ENCODE results near the gene B9D1.

DNA sequence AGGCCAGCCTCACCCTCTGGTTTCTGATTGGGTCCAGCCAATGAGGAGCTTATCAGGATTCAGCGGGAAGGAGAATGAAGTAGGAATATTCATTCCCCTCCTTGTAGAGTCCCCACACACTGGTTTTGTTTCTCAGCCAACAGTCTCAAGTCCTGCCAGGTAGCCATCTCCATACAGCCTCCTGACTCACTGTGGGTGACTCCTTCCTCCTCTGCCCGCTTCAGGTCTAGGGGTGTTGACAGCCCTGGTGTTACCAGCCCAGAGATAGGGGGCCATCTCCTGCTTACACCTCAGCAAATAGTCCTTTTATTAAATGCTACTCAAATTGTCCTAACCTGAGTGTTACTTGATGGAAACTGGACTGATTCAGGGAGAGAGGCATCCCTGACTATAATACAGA, 28.4 kb upstream of the B9D1 start:
- TF ChIP-seq TEAD4 (IDR thresholded peaks at IDR 0.05) (no peak), USF1 (IDR thresholded peaks at IDR 0.05) (no peak), TAF1 (IDR thresholded peaks at IDR 0.05; ENCODE audit: low read depth) (no peak), CEBPB (IDR thresholded peaks at IDR 0.05) (no peak)
- TF ChIP-seq, protein P1, sequence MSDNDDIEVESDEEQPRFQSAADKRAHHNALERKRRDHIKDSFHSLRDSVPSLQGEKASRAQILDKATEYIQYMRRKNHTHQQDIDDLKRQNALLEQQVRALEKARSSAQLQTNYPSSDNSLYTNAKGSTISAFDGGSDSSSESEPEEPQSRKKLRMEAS (IDR thresholded peaks at IDR 0.05): no peak
